ENCODE results near the gene B3GALT4.
A peak's percentile ranks its signal among the peaks of the same experiment; 100 is the strongest.

The B3GALT4 gene

DNA sequence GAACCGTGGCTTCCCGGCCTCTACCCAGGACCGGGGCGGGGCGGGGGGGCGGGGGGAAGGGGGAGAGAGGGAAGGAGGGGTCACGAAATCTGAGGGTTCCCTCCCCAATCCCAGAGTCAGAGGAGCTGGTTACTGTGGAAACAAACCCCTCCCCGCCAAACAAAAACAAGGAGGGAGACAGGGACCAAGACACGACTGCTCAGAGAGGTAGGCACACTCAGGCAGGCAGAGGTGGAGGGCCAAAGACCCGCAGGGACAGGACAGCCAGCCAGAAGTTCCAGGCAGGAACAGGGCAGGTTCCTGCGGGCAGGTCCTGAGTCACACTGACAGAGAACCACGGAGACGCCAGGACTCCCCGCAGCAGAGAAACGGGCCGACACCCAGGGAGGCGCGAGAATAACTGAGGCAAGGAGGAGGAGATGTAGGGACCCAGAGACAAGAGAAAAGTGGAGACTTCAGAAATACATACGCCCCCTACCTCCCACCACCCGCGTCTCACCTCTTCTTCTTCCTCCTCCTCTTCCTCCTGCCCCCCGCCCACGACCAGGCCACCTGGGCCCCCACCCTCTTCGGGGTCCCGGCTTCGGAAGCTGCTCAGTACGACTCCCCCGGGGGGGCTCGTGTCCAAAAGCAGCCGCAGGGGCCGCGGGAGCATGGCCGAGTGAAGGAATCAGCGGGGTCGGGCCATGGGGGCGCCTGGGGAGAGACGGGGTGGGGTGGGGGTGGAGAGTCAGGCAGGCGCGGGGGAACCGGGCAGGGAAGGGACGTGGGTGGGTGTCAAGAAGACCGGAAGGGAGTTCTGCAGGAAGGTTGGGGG lies 21.2 kb downstream of the B3GALT4 start (continued):
- no peak for TF ChIP-seq IKZF3 (tag by site-specific recombination; IDR thresholded peaks at IDR 0.05)
- no peak for TF ChIP-seq SALL2 (tag by site-specific recombination; IDR thresholded peaks at IDR 0.05; ENCODE audit: borderline replicate concordance)
- no peak for TF ChIP-seq KLF16 (tag by site-specific recombination; IDR thresholded peaks at IDR 0.05)
- TF ChIP-seq ZNF354C (tag by site-specific recombination; IDR thresholded peaks at IDR 0.05; ENCODE audit: borderline replicate concordance, low read depth): no peak
- no peak for TF ChIP-seq ZNF514 (tag by site-specific recombination; IDR thresholded peaks at IDR 0.05)
- TF ChIP-seq ZNF677 (tag by site-specific recombination; IDR thresholded peaks at IDR 0.05): no peak
- no peak for TF ChIP-seq ZBTB1 (tag by site-specific recombination; IDR thresholded peaks at IDR 0.05)
- no peak for TF ChIP-seq SCRT2 (tag by site-specific recombination; IDR thresholded peaks at IDR 0.05)
- TF ChIP-seq ZNF121 (tag by site-specific recombination; IDR thresholded peaks at IDR 0.05): no peak
- TF ChIP-seq ZNF624 (tag by site-specific recombination; IDR thresholded peaks at IDR 0.05): no peak
- TF ChIP-seq, protein P1, sequence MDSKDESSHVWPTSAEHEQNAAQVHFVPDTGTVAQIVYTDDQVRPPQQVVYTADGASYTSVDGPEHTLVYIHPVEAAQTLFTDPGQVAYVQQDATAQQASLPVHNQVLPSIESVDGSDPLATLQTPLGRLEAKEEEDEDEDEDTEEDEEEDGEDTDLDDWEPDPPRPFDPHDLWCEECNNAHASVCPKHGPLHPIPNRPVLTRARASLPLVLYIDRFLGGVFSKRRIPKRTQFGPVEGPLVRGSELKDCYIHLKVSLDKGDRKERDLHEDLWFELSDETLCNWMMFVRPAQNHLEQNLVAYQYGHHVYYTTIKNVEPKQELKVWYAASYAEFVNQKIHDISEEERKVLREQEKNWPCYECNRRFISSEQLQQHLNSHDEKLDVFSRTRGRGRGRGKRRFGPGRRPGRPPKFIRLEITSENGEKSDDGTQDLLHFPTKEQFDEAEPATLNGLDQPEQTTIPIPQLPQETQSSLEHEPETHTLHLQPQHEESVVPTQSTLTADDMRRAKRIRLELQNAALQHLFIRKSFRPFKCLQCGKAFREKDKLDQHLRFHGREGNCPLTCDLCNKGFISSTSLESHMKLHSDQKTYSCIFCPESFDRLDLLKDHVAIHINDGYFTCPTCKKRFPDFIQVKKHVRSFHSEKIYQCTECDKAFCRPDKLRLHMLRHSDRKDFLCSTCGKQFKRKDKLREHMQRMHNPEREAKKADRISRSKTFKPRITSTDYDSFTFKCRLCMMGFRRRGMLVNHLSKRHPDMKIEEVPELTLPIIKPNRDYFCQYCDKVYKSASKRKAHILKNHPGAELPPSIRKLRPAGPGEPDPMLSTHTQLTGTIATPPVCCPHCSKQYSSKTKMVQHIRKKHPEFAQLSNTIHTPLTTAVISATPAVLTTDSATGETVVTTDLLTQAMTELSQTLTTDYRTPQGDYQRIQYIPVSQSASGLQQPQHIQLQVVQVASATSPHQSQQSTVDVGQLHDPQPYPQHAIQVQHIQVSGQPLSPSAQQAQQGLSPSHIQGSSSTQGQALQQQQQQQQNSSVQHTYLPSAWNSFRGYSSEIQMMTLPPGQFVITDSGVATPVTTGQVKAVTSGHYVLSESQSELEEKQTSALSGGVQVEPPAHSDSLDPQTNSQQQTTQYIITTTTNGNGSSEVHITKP (tag by site-specific recombination; IDR thresholded peaks at IDR 0.05): no peak
- TF ChIP-seq ZNF76 (tag by site-specific recombination; IDR thresholded peaks at IDR 0.05; ENCODE audit: borderline replicate concordance, low read depth): no peak
- no peak for TF ChIP-seq ZNF146 (tag by site-specific recombination; IDR thresholded peaks at IDR 0.05)
- no peak for TF ChIP-seq ZNF785 (tag by site-specific recombination; IDR thresholded peaks at IDR 0.05)
- TF ChIP-seq ZNF133 (tag by site-specific recombination; IDR thresholded peaks at IDR 0.05): no peak
- no peak for TF ChIP-seq ZNF529 (tag by site-specific recombination; IDR thresholded peaks at IDR 0.05; ENCODE audit: insufficient replicate concordance)
- TF ChIP-seq ZNF792 (tag by site-specific recombination; IDR thresholded peaks at IDR 0.05): no peak
- TF ChIP-seq ZNF341 (tag by site-specific recombination; IDR thresholded peaks at IDR 0.05; ENCODE audit: low read depth): no peak
- TF ChIP-seq MZF1 (tag by site-specific recombination; IDR thresholded peaks at IDR 0.05; ENCODE audit: borderline replicate concordance): no peak
- no peak for TF ChIP-seq ZNF837 (tag by site-specific recombination; IDR thresholded peaks at IDR 0.05)
- no peak for TF ChIP-seq ZNF174 (tag by site-specific recombination; IDR thresholded peaks at IDR 0.05)
- no peak for TF ChIP-seq ZNF266 (tag by site-specific recombination; IDR thresholded peaks at IDR 0.05; ENCODE audit: low read depth)
- TF ChIP-seq ZNF791 (tag by site-specific recombination; IDR thresholded peaks at IDR 0.05): no peak

DNA sequence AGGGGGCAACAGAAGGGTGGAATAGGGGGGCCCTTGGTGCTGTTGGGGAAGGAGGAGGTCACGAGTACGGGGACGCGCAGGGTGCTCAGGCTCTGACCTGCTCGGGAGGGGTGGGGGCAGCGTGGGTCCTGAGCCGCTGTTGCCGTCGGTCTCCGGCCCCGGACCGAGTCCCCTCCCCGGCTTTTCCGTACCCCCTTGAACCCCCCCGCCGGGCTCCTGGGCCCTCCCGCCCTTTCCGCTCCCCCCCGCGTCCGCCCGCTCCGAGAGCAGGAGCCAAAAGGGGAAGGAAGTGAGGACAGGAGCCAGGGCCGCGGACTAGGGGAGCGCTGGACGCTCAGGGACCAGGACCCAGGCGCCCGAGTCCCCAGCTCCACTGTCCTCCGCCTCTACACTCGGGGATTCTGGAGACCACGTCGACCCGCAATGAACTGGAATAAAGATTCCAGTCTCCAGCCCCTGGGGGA lies 21.9 kb downstream of the B3GALT4 start, which contains the start of gene RGL2:
Gene RGL2, minus strand, starts transcription at position 170 of the 464 bp plus-strand sequence. CDS start 332 bp downstream, outside the sequence.
- Histone ChIP-seq H3K36me3 (ENCODE audit: control insufficient read depth in 2 of 2, insufficient read depth in 1 of 2, low read length in 2 of 2) (peaks cover 7 to 31% of the 10 kb centered on the region in 2 experiments; a peak in 2 of 3 replicates), H3K4me1 (ENCODE audit: control insufficient read depth, insufficient read depth, low read length) (no peaks in the 10 kb centered on the region), H3K4me3 (ENCODE audit: low read depth, low read length) (peak within 1 kb of the TSS; percentile 74), H3K27ac (ENCODE audit: extremely low read depth, low read depth, low read length) (peak within 1 kb of the TSS; percentile 91), H3K9me3 (ENCODE audit: control insufficient read depth, insufficient read depth, low read depth, low read length) (no peaks in the 10 kb centered on the region)
- ChIA-PET CTCF (interaction anchor here (0.7 to 1.9 kb wide), 17 partner anchors 9 to 270 kb away, joined by 3 to 53 read pairs (median 6); partner anchors contain the start of genes B3GALT4, PFDN6, TAPBP and WDR46), POLR2A (interaction anchor here (0.5 to 3.6 kb wide), 23 partner anchors 9 to 327 kb away, joined by 3 to 57 read pairs (median 7); partner anchors contain the start of genes B3GALT4, HSD17B8, PFDN6 and PHF1)
- TF ChIP-seq ZNF24 (tag by site-specific recombination; IDR thresholded peaks at IDR 0.05) (0 out of 2 replicates have a peak, but pooled peaks have one; percentile 20), ZBTB7A (tag by site-specific recombination; IDR thresholded peaks at IDR 0.05; ENCODE audit: low read depth) (no peak), ZXDB (tag by site-specific recombination; IDR thresholded peaks at IDR 0.05) (no peak), ZNF155 (tag by site-specific recombination; IDR thresholded peaks at IDR 0.05) (no peak), GLIS2 (tag by site-specific recombination; IDR thresholded peaks at IDR 0.05) (peak; percentile 38)
- TF ChIP-seq, protein P2, sequence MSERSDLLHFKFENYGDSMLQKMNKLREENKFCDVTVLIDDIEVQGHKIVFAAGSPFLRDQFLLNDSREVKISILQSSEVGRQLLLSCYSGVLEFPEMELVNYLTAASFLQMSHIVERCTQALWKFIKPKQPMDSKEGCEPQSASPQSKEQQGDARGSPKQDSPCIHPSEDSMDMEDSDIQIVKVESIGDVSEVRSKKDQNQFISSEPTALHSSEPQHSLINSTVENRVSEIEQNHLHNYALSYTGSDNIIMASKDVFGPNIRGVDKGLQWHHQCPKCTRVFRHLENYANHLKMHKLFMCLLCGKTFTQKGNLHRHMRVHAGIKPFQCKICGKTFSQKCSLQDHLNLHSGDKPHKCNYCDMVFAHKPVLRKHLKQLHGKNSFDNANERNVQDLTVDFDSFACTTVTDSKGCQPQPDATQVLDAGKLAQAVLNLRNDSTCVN (tag by site-specific recombination; optimal IDR thresholded peaks at IDR 0.05): peak; percentile 43
- TF ChIP-seq, protein P1 (tag by site-specific recombination; IDR thresholded peaks at IDR 0.05): peak; percentile 87
